B cell (primary cell): ENCODE measurements around the gene ZNF609. TPM values are rescaled to one million over a fixed set of nuclear protein-coding genes. Genes with fewer than 3 reads are reported as not detected.

Source experiments
- ATAC-seq: fragments of 200-7000 bp; cut with Tn5 transposase; one replicate; pipeline ENCODE4 v1.10.0; 2021; ENCODE audit warnings: low read depth, mild to moderate bottlenecking, moderate number of reproducible peaks, moderate library complexity
- CTCF ChIA-PET: fragments of 350-600 bp; sonication (Branson Sonifier 250); formaldehyde crosslinking; loops from one replicate; lab custom pipeline; 2021; ENCODE audit warnings: antibody characterized with exemption, inconsistent platforms; lab: Charles Lee
- POLR2A ChIA-PET: fragments of 350-600 bp; sonication (Branson Sonifier 250); formaldehyde crosslinking; loops from one replicate; lab custom pipeline; 2021; ENCODE audit warnings: antibody characterized with exemption; lab: Charles Lee
- DNase-seq: peaks from one replicate; pipeline ENCODE4 v3.0.0; 2013
- H2AFZ ChIP-seq: 2 replicates; pipeline ENCODE4 v1.6.1; 2012; ENCODE audit warnings: mild to moderate bottlenecking, low read depth, low read length; ENCODE audit not compliant: insufficient read depth, poor library complexity, severe bottlenecking
- H3K27ac ChIP-seq, 2 donors: 1 replicate in 1 of 2; 2 replicates in 1 of 2; pipeline ENCODE4 v1.5.1; 2012 to 2013; ENCODE audit warnings: low read length in 2 of 2, mild to moderate bottlenecking in 2 of 2, moderate library complexity in 1 of 2
- H3K27me3 ChIP-seq, 4 experiments: fragments of 200-600 bp in 1 of 4; sonication (generic) in 1 of 4; replicated peaks in 1 of 4; 1 replicate in 2 of 4; 2 replicates in 2 of 4; pipeline versions ENCODE4 v1.6.1 to v1.7.0; 2013 to 2016; ENCODE audit warnings: low read length in 3 of 4, mild to moderate bottlenecking in 2 of 4, mixed read lengths in 1 of 4, moderate library complexity in 1 of 4; ENCODE audit not compliant: insufficient read depth in 4 of 4, control insufficient read depth in 3 of 4; ENCODE audit errors: control extremely low read depth in 1 of 4
- H3K36me3 ChIP-seq, 2 experiments: replicated peaks in 1 of 2; 1 replicate in 1 of 2; 2 replicates in 1 of 2; pipeline versions ENCODE4 v1.6.1 to v1.7.1; 2013; ENCODE audit warnings: low read length in 1 of 2; ENCODE audit not compliant: insufficient read depth in 2 of 2, control insufficient read depth in 1 of 2; ENCODE audit errors: control extremely low read depth in 1 of 2, extremely low read depth in 1 of 2
- H3K4me1 ChIP-seq, 2 donors: fragments of 200-600 bp in 1 of 2; sonication (generic) in 1 of 2; 1 replicate in 1 of 2; 2 replicates in 1 of 2; pipeline versions ENCODE4 v1.5.1 to v1.6.1; 2013 to 2017; ENCODE audit warnings: low read length in 2 of 2; ENCODE audit not compliant: control insufficient read depth in 2 of 2, insufficient read depth in 2 of 2
- H3K4me2 ChIP-seq: replicated peaks from 2 replicates; pipeline ENCODE3; 2012; ENCODE audit warnings: mild to moderate bottlenecking, low read depth, low read length; ENCODE audit not compliant: poor library complexity, severe bottlenecking
- H3K4me3 ChIP-seq, 5 experiments: fragments of 200-600 bp in 1 of 5; sonication (generic) in 1 of 5; 1 replicate in 3 of 5; 2 replicates in 2 of 5; pipeline versions ENCODE4 v1.5.1 to v1.7.0; 2011 to 2016; ENCODE audit warnings: low read length in 4 of 5, mild to moderate bottlenecking in 4 of 5, low read depth in 2 of 5, control low read depth in 1 of 5, moderate library complexity in 1 of 5; ENCODE audit not compliant: insufficient read depth in 1 of 5; ENCODE audit errors: control extremely low read depth in 1 of 5, extremely low read depth in 1 of 5
- H3K79me2 ChIP-seq: fragments of 200-600 bp; sonication (generic); one replicate; pipeline ENCODE4 v1.6.0; 2016; ENCODE audit warnings: low read length; ENCODE audit not compliant: control insufficient read depth, insufficient read depth
- H3K9ac ChIP-seq: fragments of 200-600 bp; sonication (generic); 2 replicates; pipeline ENCODE4 v1.6.1; 2017; ENCODE audit warnings: mild to moderate bottlenecking, low read length, moderate library complexity
- H3K9me3 ChIP-seq, 3 donors: one replicate each; pipeline versions ENCODE4 v1.6.1 to v1.7.1; 2013; ENCODE audit warnings: low read length in 2 of 3; ENCODE audit not compliant: control insufficient read depth in 2 of 3, insufficient read depth in 1 of 3; ENCODE audit errors: control extremely low read depth in 1 of 3
- H4K20me1 ChIP-seq: 2 replicates; pipeline ENCODE4 v1.6.0; 2012; ENCODE audit warnings: mild to moderate bottlenecking, low read length; ENCODE audit not compliant: insufficient read depth, control insufficient read depth, poor library complexity, severe bottlenecking
- H3K27ac Mint-ChIP-seq: one replicate; pipeline ENCODE4 v1.8.0; 2021; ENCODE audit warnings: mixed read lengths
- H3K27me3 Mint-ChIP-seq: one replicate; pipeline ENCODE4 v1.8.0; 2021; ENCODE audit warnings: mixed read lengths
- H3K4me1 Mint-ChIP-seq: one replicate; pipeline ENCODE4 v1.8.0; 2021; ENCODE audit warnings: mixed read lengths
- H3K4me3 Mint-ChIP-seq: one replicate; pipeline ENCODE4 v1.8.0; 2021; ENCODE audit warnings: mixed read lengths
- H3K9me3 Mint-ChIP-seq: one replicate; pipeline ENCODE4 v1.8.0; 2022; ENCODE audit warnings: mixed read lengths; ENCODE audit not compliant: insufficient read depth
- EZH2 ChIP-seq: IDR thresholded peaks from 2 replicates; pipeline ENCODE4 v1.6.1; 2012; ENCODE audit warnings: borderline replicate concordance, low read depth, mild to moderate bottlenecking, moderate library complexity, low read length; ENCODE audit not compliant: insufficient read depth, poor library complexity, severe bottlenecking
- intact Hi-C: fragments of 100-400 bp; cut with micrococcal nuclease; formaldehyde crosslinking; loops from one replicate; pipeline ENCODE4 v1.10.0; 2022
- polyA plus RNA-seq: library from polyadenylated mRNA; depleted of rRNA; stranded (reverse); fragments of >200 nt; gene quantifications from 2 replicates; pipeline ENCODE4 v1.2.3, GENCODE V29; 2012
- total RNA-seq, 2 donors: library from RNA; stranded (reverse); fragments of 120-200 nt in 1 of 2; gene quantifications; 1 replicate in 1 of 2; 2 replicates in 1 of 2; pipeline versions ENCODE4 v1.2.3 to v1.2.4, GENCODE V29; 2013 to 2022
- TF ChIP-seq, protein P1 (sequence below): fragments of 200-600 bp; IDR thresholded peaks from one replicate; pipeline ENCODE4 v1.8.0; 2022; ENCODE audit warnings: antibody characterized with exemption, mild to moderate bottlenecking

The ZNF609 gene
- total and polyA plus RNA-seq, 2 donors (not counting 1 experiment from before 2014, with no cell fraction given): 5.8 to 32.9 TPM

- no peak for DNase-seq
- Mint-ChIP-seq H3K9me3 (no peaks in the 10 kb centered on the region), H3K4me3 (no peak overlapping the region), H3K27ac (no peak overlapping the region), H3K27me3 (no peaks in the 10 kb centered on the region), H3K4me1 (peaks cover 3% of the 10 kb centered on the region)
- H3K4me3 ChIP-seq: no peak overlapping the region
- ATAC-seq: no peak
- no peaks in the 10 kb centered on the region for H3K4me1 ChIP-seq
- intact Hi-C loops: no loop called here
- no peak overlapping the region for H3K27ac ChIP-seq
- CTCF ChIA-PET: no interaction called here
- POLR2A ChIA-PET: no interaction called here
- TF ChIP-seq, protein P1, sequence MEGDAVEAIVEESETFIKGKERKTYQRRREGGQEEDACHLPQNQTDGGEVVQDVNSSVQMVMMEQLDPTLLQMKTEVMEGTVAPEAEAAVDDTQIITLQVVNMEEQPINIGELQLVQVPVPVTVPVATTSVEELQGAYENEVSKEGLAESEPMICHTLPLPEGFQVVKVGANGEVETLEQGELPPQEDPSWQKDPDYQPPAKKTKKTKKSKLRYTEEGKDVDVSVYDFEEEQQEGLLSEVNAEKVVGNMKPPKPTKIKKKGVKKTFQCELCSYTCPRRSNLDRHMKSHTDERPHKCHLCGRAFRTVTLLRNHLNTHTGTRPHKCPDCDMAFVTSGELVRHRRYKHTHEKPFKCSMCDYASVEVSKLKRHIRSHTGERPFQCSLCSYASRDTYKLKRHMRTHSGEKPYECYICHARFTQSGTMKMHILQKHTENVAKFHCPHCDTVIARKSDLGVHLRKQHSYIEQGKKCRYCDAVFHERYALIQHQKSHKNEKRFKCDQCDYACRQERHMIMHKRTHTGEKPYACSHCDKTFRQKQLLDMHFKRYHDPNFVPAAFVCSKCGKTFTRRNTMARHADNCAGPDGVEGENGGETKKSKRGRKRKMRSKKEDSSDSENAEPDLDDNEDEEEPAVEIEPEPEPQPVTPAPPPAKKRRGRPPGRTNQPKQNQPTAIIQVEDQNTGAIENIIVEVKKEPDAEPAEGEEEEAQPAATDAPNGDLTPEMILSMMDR: no peak
- no peak for TF ChIP-seq EZH2
- peaks cover 1 to 3% of the 10 kb centered on the region in 2 experiments for H3K36me3 ChIP-seq
- no peak overlapping the region for H3K9ac ChIP-seq
- no peaks in the 10 kb centered on the region for H3K9me3 ChIP-seq
- H3K27me3 ChIP-seq: no peaks in the 10 kb centered on the region
- H3K4me2 ChIP-seq: no peak overlapping the region
- H2AFZ ChIP-seq: no peak overlapping the region
- no peaks in the 10 kb centered on the region for H4K20me1 ChIP-seq
- H3K79me2 ChIP-seq: peaks cover 19% of the 10 kb centered on the region
These were observed 25.4 kb downstream of the ZNF609 start for GRCh38 chr15:64485796-64486195.

DNA sequence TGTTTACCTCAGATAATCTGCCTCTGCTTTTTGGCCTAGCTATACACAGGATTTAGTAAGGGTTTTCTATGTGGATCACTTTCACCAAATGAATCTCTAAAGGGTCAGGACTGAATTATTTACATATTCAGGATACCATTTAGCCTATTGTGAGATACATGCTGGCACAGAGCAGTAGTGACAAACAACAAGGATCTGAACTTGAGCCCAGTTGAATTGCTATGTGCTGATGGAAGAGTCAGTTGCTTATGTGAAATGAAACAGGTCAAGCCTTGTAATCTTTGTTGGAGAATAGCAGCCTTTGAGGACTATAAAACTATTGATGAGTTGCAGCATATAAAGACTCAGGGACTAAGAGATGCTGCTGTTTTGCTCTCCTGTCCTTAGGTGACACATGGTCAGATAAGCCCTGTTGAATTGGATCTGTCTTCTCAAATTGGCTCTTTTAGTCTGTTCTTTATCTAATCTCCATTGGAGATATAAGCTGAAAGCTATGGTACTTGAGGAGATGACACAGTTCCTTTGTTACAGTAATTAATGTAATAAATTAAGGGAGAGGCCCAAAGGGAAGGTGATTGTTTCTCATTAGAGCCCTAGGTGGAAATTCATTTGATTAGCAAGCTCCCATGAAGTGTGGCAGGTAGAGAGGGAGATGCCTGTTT is 30.4 kb downstream of the ZNF609 start:
- Mint-ChIP-seq H3K4me1 (no peaks in the 10 kb centered on the region), H3K27me3 (no peaks in the 10 kb centered on the region), H3K9me3 (no peaks in the 10 kb centered on the region), H3K4me3 (no peak overlapping the region), H3K27ac (no peak overlapping the region)
- Histone ChIP-seq H3K27me3 (no peaks in the 10 kb centered on the region), H3K9ac (no peak overlapping the region), H3K4me1 (no peaks in the 10 kb centered on the region), H3K9me3 (no peaks in the 10 kb centered on the region), H3K4me2 (no peak overlapping the region), H3K79me2 (peaks cover 24% of the 10 kb centered on the region), H3K4me3 (no peak overlapping the region), H3K27ac (no peak overlapping the region), H3K36me3 (no peaks in the 10 kb centered on the region), H4K20me1 (no peaks in the 10 kb centered on the region), H2AFZ (no peak overlapping the region)
- CTCF ChIA-PET: interaction anchor here (0.5 kb wide), 1 partner anchor 547 kb away, joined by 5 read pairs; no protein-coding TSS in a partner anchor
- TF ChIP-seq, protein P1: no peak
- TF ChIP-seq EZH2: no peak
- intact Hi-C loops: no loop called here
- DNase-seq (no peak), ATAC-seq (no peak)
- POLR2A ChIA-PET: interaction anchor here (0.7 kb wide), 1 partner anchor 23 kb away, joined by 10 read pairs; no protein-coding TSS in a partner anchor
